M059J (cell line): ENCODE data around the gene TBCK. TPM values are rescaled to one million over a fixed set of nuclear protein-coding genes. Genes with fewer than 3 reads are reported as not detected.
"Not testable (repeated sequence)": the region's sequence is repeated elsewhere in the genome, so short reads cannot be mapped to it uniquely, and the experiment has no call there.

Source experiments
- DNase-seq: peaks from one replicate; pipeline ENCODE4 v3.0.0-alpha.2; 2012; ENCODE audit warnings: low read depth
- total RNA-seq: library from RNA; depleted of rRNA; stranded (reverse); fragments of >200 nt; shearing (Covaris generic); gene quantifications from 2 replicates; pipeline ENCODE4 v1.2.3, GENCODE V29; 2014

Gene TBCK
- total RNA-seq, 1 experiment from 2014 or later = 12.2 TPM

GRCh38 chr4:106231931-106232330, 84.1 kb downstream of the TBCK start:
- DNase-seq = no peak

GRCh38 chr4:106222548-106222947, 93.5 kb downstream of the TBCK start:
- no peak for DNase-seq

GRCh38 chr4:106213291-106213690, 102.7 kb downstream of the TBCK start:
- not testable (repeated sequence) for DNase-seq

- no peak for DNase-seq
Observed at GRCh38 chr4:106210021-106210420, 106.0 kb downstream of the TBCK start.

- DNase-seq = no peak
Observed at GRCh38 chr4:106208481-106209460, 107.2 kb downstream of the TBCK start.

GRCh38 chr4:106201373-106201772, 114.6 kb downstream of the TBCK start:
- peak; percentile 6 for DNase-seq

GRCh38 chr4:106195435-106195950, 120.5 kb downstream of the TBCK start:
- no peak for DNase-seq

GRCh38 chr4:106194801-106195200, 121.2 kb downstream of the TBCK start:
- no peak for DNase-seq

GRCh38 chr4:106192131-106192530, 123.9 kb downstream of the TBCK start:
- DNase-seq = no peak

- no peak for DNase-seq
Observed at GRCh38 chr4:106186201-106186600, 129.8 kb downstream of the TBCK start.

- no peak for DNase-seq
Observed at GRCh38 chr4:106183551-106183950, 132.5 kb downstream of the TBCK start.

- DNase-seq = no peak
Observed at GRCh38 chr4:106172861-106173260, 143.1 kb downstream of the TBCK start.

- no peak for DNase-seq
Observed at GRCh38 chr4:106165351-106166010, 150.5 kb downstream of the TBCK start.

GRCh38 chr4:106162278-106162677, 153.7 kb downstream of the TBCK start:
- DNase-seq = no peak

- DNase-seq = no peak
Observed at GRCh38 chr4:106160560-106160959, 155.4 kb downstream of the TBCK start.

- DNase-seq = no peak
Observed at GRCh38 chr4:106149911-106150310, 166.1 kb downstream of the TBCK start.

- no peak for DNase-seq
Observed at GRCh38 chr4:106149026-106149425, 167.0 kb downstream of the TBCK start.

GRCh38 chr4:106142616-106143127, 173.3 kb downstream of the TBCK start:
- DNase-seq = no peak

- no peak for DNase-seq
Observed at GRCh38 chr4:106140601-106141000, 175.4 kb downstream of the TBCK start.

GRCh38 chr4:106136777-106137331, 179.2 kb downstream of the TBCK start:
- no peak for DNase-seq

- no peak for DNase-seq
Observed at GRCh38 chr4:106132045-106132444, 184.0 kb downstream of the TBCK start.

GRCh38 chr4:106126062-106126461, 189.9 kb downstream of the TBCK start:
- no peak for DNase-seq
